Spleen (tissue), 11 donors: ENCODE data around the gene MTMR3. TPM values are rescaled to one million over a fixed set of nuclear protein-coding genes. Genes with fewer than 3 reads are reported as not detected.

Experiments used
- DNase-seq: peaks from one replicate; pipeline ENCODE4 v3.0.0-alpha.2; 2020
- H3K27ac ChIP-seq, 8 donors: fragments of 200-600 bp; sonication (generic) in 7 of 8; 1 replicate in 4 of 8; 2 replicates in 4 of 8; pipeline versions ENCODE4 v1.5.0 to v1.8.0; 2016 to 2021; ENCODE audit warnings: inconsistent platforms in 4 of 8, mild to moderate bottlenecking in 4 of 8, moderate library complexity in 1 of 8
- H3K27me3 ChIP-seq, 7 donors: fragments of 200-600 bp; sonication (generic) in 6 of 7; replicated peaks in 1 of 7; 1 replicate in 4 of 7; 2 replicates in 3 of 7; pipeline versions ENCODE4 v1.5.0 to v1.8.0; 2016 to 2021; ENCODE audit warnings: inconsistent platforms in 3 of 7, mild to moderate bottlenecking in 1 of 7
- H3K36me3 ChIP-seq, 6 donors: fragments of 200-600 bp; sonication (generic) in 5 of 6; 1 replicate in 4 of 6; 2 replicates in 2 of 6; pipeline versions ENCODE4 v1.5.0 to v1.8.0; 2016 to 2021; ENCODE audit warnings: inconsistent platforms in 2 of 6
- H3K4me1 ChIP-seq, 6 donors: fragments of 200-600 bp; sonication (generic) in 5 of 6; 1 replicate in 3 of 6; 2 replicates in 3 of 6; pipeline versions ENCODE4 v1.5.0 to v1.8.0; 2016 to 2021; ENCODE audit warnings: inconsistent platforms in 3 of 6
- H3K4me3 ChIP-seq, 8 donors: fragments of 200-600 bp; sonication (generic) in 7 of 8; 1 replicate in 4 of 8; 2 replicates in 4 of 8; pipeline versions ENCODE4 v1.5.0 to v1.8.0; 2016 to 2021; ENCODE audit warnings: inconsistent platforms in 4 of 8, mild to moderate bottlenecking in 4 of 8, moderate library complexity in 2 of 8
- H3K9me3 ChIP-seq, 8 donors: fragments of 200-600 bp; sonication (generic) in 7 of 8; 1 replicate in 4 of 8; 2 replicates in 4 of 8; pipeline versions ENCODE4 v1.5.0 to v1.8.0; 2016 to 2021; ENCODE audit warnings: inconsistent platforms in 4 of 8
- POLR2A ChIP-seq, 3 donors: fragments of 450-650 bp; IDR thresholded peaks; one replicate each; pipeline ENCODE4 v1.5.1; 2017; ENCODE audit warnings: antibody characterized with exemption in 3 of 3, mild to moderate bottlenecking in 1 of 3
- POLR2AphosphoS5 ChIP-seq, 3 donors: sonication (generic); formaldehyde crosslinking; IDR thresholded peaks; one replicate each; pipeline ENCODE4 v1.5.1; 2017; ENCODE audit warnings: antibody characterized with exemption in 3 of 3
- WGBS, 5 donors: extraction: QIAGEN DNeasy Blood & Tissue Kit in 3 of 5; methylation state at CpG; one replicate each; pipeline versions ENCODE4 v1.1.5 to v1.1.7; 2013 to 2018; 5-methylcytosine and 5-hydroxymethylcytosine counted together
- intact Hi-C: fragments of 100-400 bp; cut with DNase I; formaldehyde crosslinking; loops from one replicate; pipeline ENCODE4 v1.15.0; 2023; ENCODE audit warnings: low total_unique reads
- polyA plus RNA-seq, 3 donors: library from polyadenylated mRNA; stranded (reverse); fragments of 200-250 nt; gene quantifications; one replicate each; pipeline ENCODE4 v1.2.1, GENCODE V29; 2013
- total RNA-seq, 7 donors: library from RNA; depleted of rRNA in 3 of 7; stranded (reverse); fragments of >200 nt in 3 of 7; fragmentation: NEBNext Ultra II Directional in 4 of 7; extraction: Animal tissue kit (Norgen Biotek cat#: 25700) in 4 of 7; gene quantifications; one replicate each; pipeline versions ENCODE4 v1.1.0 to v1.2.1, GENCODE V29; 2016 to 2021
- TF ChIP-seq, protein P1 (sequence below), 11 experiments: fragments of 200-600 bp in 7 of 11; fragments of 450-650 bp in 4 of 11; sonication (generic) in 4 of 11; IDR thresholded peaks in 8 of 11; conservative IDR thresholded peaks in 3 of 11; 1 replicate in 7 of 11; 2 replicates in 4 of 11; pipeline versions ENCODE4 v1.4.0 to v1.8.0; 2016 to 2021; ENCODE audit warnings: antibody characterized with exemption in 11 of 11, inconsistent platforms in 4 of 11, mild to moderate bottlenecking in 1 of 11
- donor health status: healthy with polysubstance abuse.
- donor health status: DM: no; HTN: no; CAD: no; lungs with moderate emphysema.
- donor health status: DM: no; HTN: no; CAD: no.
- donor health status: Bipolar disorder and iron deficiency.
- donor health status: healthy.
- donor health status: DM: no; HTN: no; CAD: no.
- donor health status: DM: yes; HTN: yes; CAD: no.

MTMR3 gene
- total and polyA plus RNA-seq, 10 donors: 5.3 to 137 (median 76.2) TPM

DNA sequence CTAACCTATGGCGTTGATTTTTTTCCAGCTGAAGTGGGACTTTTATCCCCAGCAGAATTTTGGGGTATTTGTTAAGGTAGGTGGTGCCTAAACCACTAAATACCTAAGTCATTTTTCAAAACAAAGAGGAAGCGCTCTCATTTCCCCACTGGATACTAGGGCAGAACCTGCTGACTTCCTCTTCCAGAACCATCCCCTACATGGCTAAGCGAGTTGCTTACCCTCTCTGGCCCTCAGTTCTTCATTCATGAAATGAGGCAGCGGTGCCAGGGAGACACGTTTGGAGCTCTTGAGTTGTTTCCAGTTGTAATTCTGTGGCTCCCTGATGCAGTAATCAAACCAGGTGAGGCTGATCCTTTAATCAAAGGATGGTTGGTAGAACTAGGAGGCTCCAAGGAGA, 10.0 kb upstream of the MTMR3 start:
- intact Hi-C loops: no loop called here
- Histone ChIP-seq H3K4me3 (peak overlapping the region in 1 of 8 donors; percentile 16), H3K36me3 (no peaks in the 10 kb centered on the region), H3K27ac (peak overlapping the region in 7 of 8 donors; percentile 34 to 85 (median 61)), H3K4me1 (peaks cover 0 to 20% (median 0%) of the 10 kb centered on the region in 6 donors), H3K9me3 (no peaks in the 10 kb centered on the region), H3K27me3 (no peaks in the 10 kb centered on the region)
- WGBS, 5 donors: 45 to 65% (median 58%) methylated on average over 5 of the region's 5 CpGs
- DNase-seq: no peak
- TF ChIP-seq POLR2AphosphoS5 (IDR thresholded peaks at IDR 0.05): peak in 1 of 3 donors; percentile 24
- TF ChIP-seq POLR2A (IDR thresholded peaks at IDR 0.05): no peak

DNA sequence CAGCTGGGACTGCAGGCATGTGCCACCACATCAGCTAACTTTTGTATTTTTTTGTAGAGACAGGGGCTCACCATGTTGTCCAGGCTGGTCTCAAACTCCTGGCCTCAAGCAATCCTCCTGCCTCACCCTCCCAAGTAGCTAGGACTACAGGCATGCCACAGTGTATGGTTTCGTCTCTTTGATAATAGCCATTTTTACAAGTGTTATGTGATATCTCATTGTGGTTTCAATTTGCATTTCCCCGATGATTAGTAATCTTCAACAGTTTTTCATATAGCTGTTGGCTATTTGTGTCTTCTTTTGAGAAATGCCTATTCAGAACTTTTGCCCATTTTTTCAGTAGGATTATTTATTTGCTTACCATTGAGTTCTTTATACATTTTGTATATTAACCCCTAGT, 9.0 kb upstream of the MTMR3 start:
- intact Hi-C loops: no loop called here

DNA sequence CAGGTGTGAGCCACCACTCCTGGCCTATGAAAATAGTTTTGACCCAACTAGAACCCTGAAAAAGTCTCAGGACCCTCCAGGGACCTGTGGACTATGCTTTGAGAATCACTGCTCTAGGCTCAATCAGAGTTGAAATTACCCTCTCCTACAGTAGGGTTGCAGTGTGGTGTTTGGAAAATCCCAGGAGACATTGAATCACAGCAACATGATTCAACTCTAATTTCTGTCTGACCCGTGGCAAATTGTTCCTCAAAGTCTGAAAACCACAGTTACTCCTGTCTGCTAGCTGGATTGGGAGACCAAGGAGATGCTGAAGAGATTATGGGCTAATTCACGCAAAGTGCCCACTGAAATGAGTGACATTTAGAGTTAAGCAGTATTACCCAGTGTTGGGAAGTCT, 5.4 kb upstream of the MTMR3 start:
- Histone ChIP-seq H3K4me3 (no peak overlapping the region), H3K27me3 (no peaks in the 10 kb centered on the region), H3K4me1 (peaks cover 0 to 14% (median 3%) of the 10 kb centered on the region in 6 donors), H3K36me3 (no peaks in the 10 kb centered on the region), H3K9me3 (no peaks in the 10 kb centered on the region), H3K27ac (no peak overlapping the region)
- intact Hi-C loops: no loop called here
- TF ChIP-seq, protein P1, sequence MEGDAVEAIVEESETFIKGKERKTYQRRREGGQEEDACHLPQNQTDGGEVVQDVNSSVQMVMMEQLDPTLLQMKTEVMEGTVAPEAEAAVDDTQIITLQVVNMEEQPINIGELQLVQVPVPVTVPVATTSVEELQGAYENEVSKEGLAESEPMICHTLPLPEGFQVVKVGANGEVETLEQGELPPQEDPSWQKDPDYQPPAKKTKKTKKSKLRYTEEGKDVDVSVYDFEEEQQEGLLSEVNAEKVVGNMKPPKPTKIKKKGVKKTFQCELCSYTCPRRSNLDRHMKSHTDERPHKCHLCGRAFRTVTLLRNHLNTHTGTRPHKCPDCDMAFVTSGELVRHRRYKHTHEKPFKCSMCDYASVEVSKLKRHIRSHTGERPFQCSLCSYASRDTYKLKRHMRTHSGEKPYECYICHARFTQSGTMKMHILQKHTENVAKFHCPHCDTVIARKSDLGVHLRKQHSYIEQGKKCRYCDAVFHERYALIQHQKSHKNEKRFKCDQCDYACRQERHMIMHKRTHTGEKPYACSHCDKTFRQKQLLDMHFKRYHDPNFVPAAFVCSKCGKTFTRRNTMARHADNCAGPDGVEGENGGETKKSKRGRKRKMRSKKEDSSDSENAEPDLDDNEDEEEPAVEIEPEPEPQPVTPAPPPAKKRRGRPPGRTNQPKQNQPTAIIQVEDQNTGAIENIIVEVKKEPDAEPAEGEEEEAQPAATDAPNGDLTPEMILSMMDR (IDR thresholded peaks at IDR 0.05 in 8 of 11, conservative IDR thresholded peaks at IDR 0.05 in 3 of 11): no peak
- no peak for TF ChIP-seq POLR2A (IDR thresholded peaks at IDR 0.05)
- no peak for TF ChIP-seq POLR2AphosphoS5 (IDR thresholded peaks at IDR 0.05)
- 57 to 70% (median 63%) methylated on average over 2 of the region's 2 CpGs for WGBS, 5 donors
- DNase-seq: no peak

More for the DNA sequence above, 9.0 kb upstream of the MTMR3 start:
- H3K27ac ChIP-seq: peak overlapping the region in 2 of 8 donors; percentile 75 to 85
- TF ChIP-seq POLR2AphosphoS5 (IDR thresholded peaks at IDR 0.05): no peak
- TF ChIP-seq, protein P1 (IDR thresholded peaks at IDR 0.05 in 8 of 11, conservative IDR thresholded peaks at IDR 0.05 in 3 of 11): no peak
- TF ChIP-seq POLR2A (IDR thresholded peaks at IDR 0.05): no peak
- WGBS, 5 donors: 63 to 76% (median 70%) methylated on average over 2 of the region's 2 CpGs
- peaks cover 0 to 20% (median 0%) of the 10 kb centered on the region in 6 donors for H3K4me1 ChIP-seq
- no peaks in the 10 kb centered on the region for H3K9me3 ChIP-seq
- DNase-seq: no peak
- H3K4me3 ChIP-seq: no peak overlapping the region
- H3K36me3 ChIP-seq: no peaks in the 10 kb centered on the region
- no peaks in the 10 kb centered on the region for H3K27me3 ChIP-seq

DNA sequence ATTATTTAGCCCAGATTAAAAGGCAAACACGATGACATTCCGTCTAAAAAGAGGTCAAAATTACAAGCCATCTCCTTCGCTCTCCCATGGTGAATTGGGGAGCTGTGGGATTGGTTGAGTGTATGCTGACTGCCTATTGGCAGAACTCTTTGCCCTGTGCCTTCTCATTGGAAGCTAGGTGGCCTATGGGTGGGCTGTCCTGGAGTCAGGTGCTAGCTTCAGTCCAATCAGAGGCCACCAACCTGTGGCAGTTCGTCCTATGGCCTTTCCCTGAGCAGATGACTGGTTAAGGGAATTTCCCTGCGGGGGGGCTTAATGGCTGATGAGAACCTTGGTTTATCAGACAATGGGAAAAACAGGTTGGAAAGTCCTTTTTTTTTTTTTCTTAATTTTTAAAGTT, 3.2 kb upstream of the MTMR3 start:
- H3K36me3 ChIP-seq: no peaks in the 10 kb centered on the region
- no peak for DNase-seq
- H3K4me3 ChIP-seq: no peak overlapping the region
- no peaks in the 10 kb centered on the region for H3K9me3 ChIP-seq
- H3K27me3 ChIP-seq: no peaks in the 10 kb centered on the region
- no peak for TF ChIP-seq POLR2AphosphoS5 (IDR thresholded peaks at IDR 0.05)
- TF ChIP-seq, protein P1 (IDR thresholded peaks at IDR 0.05 in 8 of 11, conservative IDR thresholded peaks at IDR 0.05 in 3 of 11): no peak
- no peak for TF ChIP-seq POLR2A (IDR thresholded peaks at IDR 0.05)
- peaks cover 5 to 21% (median 15%) of the 10 kb centered on the region in 6 donors for H3K4me1 ChIP-seq
- WGBS, 5 donors: 91 to 98% (median 92%) methylated on average over 5 of the region's 5 CpGs
- intact Hi-C loops: no loop called here
- no peak overlapping the region for H3K27ac ChIP-seq

DNA sequence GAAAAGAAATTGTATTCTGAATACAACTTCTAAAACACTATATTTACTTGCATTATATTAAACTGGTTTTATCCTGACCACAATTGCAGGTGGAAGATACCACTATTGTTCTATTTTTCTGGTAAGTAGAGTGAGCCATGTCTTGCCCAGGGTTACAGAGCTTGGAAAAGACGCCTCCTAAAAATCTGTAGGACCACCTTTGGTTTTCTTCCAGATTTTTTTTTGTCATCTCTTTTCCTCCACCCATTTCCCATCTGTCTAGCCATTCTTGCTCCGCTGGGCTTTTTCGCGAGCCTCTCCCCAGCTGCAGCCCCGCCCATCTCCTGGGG, 294 bp upstream of the MTMR3 start:
- H3K27ac ChIP-seq: peak overlapping the region in 7 of 8 donors; percentile 96 to 99 (median 99)
- intact Hi-C loops: no loop called here
- H3K4me3 ChIP-seq: peak overlapping the region; percentile 77 to 95 (median 88)
- peaks cover 11 to 51% (median 43%) of the 10 kb centered on the region in 6 donors for H3K4me1 ChIP-seq
- DNase-seq: no peak
- no peaks in the 10 kb centered on the region for H3K27me3 ChIP-seq
- H3K36me3 ChIP-seq: no peaks in the 10 kb centered on the region
- 0 to 1% (median 0%) methylated on average over 5 of the region's 5 CpGs for WGBS, 5 donors
- no peaks in the 10 kb centered on the region for H3K9me3 ChIP-seq
- TF ChIP-seq POLR2AphosphoS5 (IDR thresholded peaks at IDR 0.05) (no peak), POLR2A (IDR thresholded peaks at IDR 0.05) (no peak)
- TF ChIP-seq, protein P1 (IDR thresholded peaks at IDR 0.05 in 8 of 11, conservative IDR thresholded peaks at IDR 0.05 in 3 of 11): no peak
